NT2/D1 (cell line): ENCODE results near the gene SMAD2.

Experiments
- SUZ12 ChIP-seq: IDR thresholded peaks from 2 replicates; pipeline ENCODE4 v1.6.1; 2011; ENCODE audit not compliant: insufficient read length, insufficient read depth; ENCODE audit errors: extremely low read depth
- YY1 ChIP-seq: IDR thresholded peaks from 2 replicates; pipeline ENCODE4 v1.6.1; 2011; ENCODE audit not compliant: insufficient read length, insufficient read depth
- ZNF274 ChIP-seq: IDR thresholded peaks from 2 replicates; pipeline ENCODE4 v1.6.1; 2011; ENCODE audit warnings: mild to moderate bottlenecking, low read depth, low read length

DNA sequence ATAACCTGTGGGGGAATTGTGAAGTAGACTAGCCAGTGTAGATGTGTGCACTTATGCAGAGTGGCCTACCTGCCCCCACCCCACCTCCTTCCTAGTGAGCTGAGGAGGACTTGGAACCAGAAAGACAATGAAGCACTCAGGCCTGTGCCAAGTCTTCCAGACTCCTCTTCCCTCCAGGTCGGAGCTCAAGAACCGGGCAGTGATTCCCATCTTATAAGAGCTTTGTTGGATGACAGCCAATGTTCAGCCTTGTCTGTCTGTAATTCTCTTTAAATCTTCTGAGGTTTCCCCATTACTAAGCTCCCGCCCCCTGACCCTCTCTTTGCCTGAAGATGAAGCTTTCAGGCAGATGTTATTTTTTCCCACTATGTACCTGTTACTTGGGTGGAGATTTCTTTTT, 121.0 kb downstream of the SMAD2 start:
- TF ChIP-seq ZNF274: no peak
- TF ChIP-seq SUZ12: no peak
- TF ChIP-seq YY1: no peak
